Bronchial epithelial cell (primary cell): ENCODE results near the gene TNIP3. TPM values are rescaled to one million over a fixed set of nuclear protein-coding genes. Genes with fewer than 3 reads are reported as not detected.

Experiments
- DNase-seq: peaks from one replicate; pipeline ENCODE4 v3.0.0-alpha.2; 2010; ENCODE audit warnings: low read depth
- FAIRE-seq: peaks from 2 replicates; lab custom pipeline; 2011; peaks lifted over from hg19 to GRCh38; lab: Jason Lieb, UNC
- H3K27me3 ChIP-seq: 2 replicates; pipeline ENCODE4 v1.5.1; 2011; ENCODE audit warnings: low read length; ENCODE audit not compliant: control insufficient read depth, insufficient read depth
- H3K36me3 ChIP-seq: 2 replicates; pipeline ENCODE4 v1.5.1; 2011; ENCODE audit warnings: low read length; ENCODE audit not compliant: control insufficient read depth, insufficient read depth
- H3K4me3 ChIP-seq: 2 replicates; pipeline ENCODE4 v1.5.1; 2011; ENCODE audit warnings: mild to moderate bottlenecking, low read depth, low read length, control low read depth
- total RNA-seq: library from RNA; depleted of rRNA; stranded (reverse); fragments of >200 nt; gene quantifications from 2 replicates; pipeline ENCODE4 v1.2.1, GENCODE V29; 2014
- TF ChIP-seq, protein P1 (sequence below): IDR thresholded peaks from 2 replicates; pipeline ENCODE4 v1.5.1; 2011; ENCODE audit warnings: mild to moderate bottlenecking, moderate library complexity, low read length, control low read depth, inconsistent platforms; ENCODE audit not compliant: insufficient read depth, severe bottlenecking

The TNIP3 gene
- total RNA-seq, 1 donor from 2014 or later: not detected

DNA sequence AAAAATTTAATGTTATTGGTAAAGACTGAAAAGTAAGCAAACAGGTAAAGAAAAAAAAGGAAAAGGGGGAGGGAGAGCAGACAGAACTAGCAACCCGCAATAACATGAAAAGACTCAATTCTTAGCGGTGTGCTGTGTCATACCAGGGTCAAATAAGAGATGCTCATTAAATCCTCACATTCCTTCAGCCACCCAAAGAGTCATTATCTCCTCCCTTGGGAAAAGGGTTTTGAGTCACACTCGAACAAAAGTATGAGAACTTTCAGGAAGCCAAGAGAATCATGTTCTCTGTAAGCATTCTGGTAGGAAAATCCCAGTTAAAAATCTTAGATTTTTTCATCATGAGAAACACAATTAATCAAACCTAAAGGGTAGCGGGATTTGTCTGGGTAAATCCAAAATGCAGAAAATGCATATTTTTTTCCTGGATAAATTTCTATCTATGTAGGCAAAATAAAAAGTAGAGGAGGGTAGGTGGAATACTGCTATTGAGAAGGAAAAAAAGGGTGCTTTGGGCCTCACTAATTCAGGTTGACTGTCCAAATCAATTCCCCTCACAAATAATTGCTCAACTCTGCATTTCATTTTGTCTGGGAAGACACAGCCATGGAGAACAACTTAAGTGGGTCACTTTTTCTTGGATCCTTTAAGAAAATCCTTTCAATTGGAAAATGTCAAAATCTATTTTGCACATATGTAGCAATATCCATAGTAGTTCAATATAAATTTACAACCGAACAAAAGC, 23.2 kb downstream of the TNIP3 start:
- DNase-seq (no peak), FAIRE-seq (no peak)
- no peaks in the 10 kb centered on the region for H3K27me3 ChIP-seq
- H3K4me3 ChIP-seq: no peak overlapping the region
- no peaks in the 10 kb centered on the region for H3K36me3 ChIP-seq
- TF ChIP-seq, protein P1, sequence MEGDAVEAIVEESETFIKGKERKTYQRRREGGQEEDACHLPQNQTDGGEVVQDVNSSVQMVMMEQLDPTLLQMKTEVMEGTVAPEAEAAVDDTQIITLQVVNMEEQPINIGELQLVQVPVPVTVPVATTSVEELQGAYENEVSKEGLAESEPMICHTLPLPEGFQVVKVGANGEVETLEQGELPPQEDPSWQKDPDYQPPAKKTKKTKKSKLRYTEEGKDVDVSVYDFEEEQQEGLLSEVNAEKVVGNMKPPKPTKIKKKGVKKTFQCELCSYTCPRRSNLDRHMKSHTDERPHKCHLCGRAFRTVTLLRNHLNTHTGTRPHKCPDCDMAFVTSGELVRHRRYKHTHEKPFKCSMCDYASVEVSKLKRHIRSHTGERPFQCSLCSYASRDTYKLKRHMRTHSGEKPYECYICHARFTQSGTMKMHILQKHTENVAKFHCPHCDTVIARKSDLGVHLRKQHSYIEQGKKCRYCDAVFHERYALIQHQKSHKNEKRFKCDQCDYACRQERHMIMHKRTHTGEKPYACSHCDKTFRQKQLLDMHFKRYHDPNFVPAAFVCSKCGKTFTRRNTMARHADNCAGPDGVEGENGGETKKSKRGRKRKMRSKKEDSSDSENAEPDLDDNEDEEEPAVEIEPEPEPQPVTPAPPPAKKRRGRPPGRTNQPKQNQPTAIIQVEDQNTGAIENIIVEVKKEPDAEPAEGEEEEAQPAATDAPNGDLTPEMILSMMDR: no peak

DNA sequence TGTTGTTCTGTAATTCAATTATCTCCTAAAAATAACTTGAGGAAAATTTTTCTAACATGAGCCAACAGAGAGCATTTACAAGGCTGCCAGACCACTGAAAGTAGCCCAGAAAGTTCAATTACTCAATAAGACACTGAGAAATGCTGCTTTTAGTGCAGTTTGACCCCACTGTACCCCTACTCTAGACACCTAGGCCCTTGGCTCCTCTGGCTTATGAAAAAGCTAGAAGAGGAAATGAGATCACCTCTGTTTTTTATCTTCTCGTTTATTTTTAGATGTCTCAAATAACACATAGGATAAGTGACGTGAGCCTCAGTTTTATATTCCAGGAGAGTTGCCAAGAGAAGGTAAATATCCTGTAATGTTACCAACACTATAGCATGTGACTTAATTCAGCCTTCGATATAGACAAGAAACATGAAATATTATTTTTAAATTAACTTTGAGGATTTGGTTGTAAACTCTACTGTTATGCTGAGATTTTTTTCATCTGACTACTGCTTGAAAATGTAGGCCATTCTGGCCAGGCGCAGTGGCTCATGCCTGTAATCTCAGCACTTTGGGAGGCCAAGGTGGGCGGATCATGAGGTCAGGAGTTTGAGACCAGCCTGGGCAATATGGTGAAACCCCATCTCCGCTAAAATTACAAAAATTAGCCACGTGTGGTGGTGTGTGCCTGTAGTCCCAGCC, 24.4 kb downstream of the TNIP3 start:
- Histone ChIP-seq H3K27me3 (no peaks in the 10 kb centered on the region), H3K36me3 (no peaks in the 10 kb centered on the region), H3K4me3 (no peak overlapping the region)
- TF ChIP-seq, protein P1: no peak
- DNase-seq: peak; percentile 86
- no peak for FAIRE-seq

DNA sequence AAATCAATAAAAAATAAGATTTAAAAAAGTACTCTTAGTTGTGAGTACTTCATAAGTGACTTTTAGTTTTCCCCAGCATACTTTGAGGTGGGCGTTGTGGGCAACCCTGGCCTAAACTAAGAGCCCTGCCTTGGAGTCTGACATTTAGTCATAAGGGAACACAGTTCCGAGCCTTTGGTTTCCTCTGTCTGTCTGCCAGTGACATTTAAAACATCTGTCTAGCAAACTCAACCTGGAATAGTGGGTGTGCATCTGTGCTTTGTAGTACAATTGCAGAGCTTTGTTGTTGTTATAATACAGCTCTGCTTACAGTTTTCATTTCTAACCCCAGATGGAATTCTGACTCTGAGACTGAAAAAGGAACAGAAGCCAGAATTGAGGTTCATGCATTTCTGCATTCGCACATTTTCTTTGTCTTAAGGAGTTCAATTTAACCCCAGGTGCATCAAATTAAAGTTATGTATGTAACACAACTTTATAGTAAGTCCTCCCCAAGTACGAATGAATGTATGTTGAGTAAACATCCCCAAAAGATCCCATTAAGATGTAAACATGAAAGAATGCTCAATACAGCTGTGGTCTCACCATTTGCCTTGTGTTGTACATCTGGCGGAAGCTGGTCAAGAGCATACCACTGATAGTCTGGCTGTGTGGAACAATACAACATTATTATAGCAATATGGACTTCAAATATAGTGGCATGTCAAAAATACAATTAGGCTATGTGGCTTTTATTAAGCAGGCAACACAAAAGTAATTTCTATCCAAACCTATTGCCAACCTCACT, 25.9 kb downstream of the TNIP3 start:
- DNase-seq (no peak), FAIRE-seq (no peak)
- TF ChIP-seq, protein P1: no peak
- H3K36me3 ChIP-seq: no peaks in the 10 kb centered on the region
- H3K4me3 ChIP-seq: no peak overlapping the region
- no peaks in the 10 kb centered on the region for H3K27me3 ChIP-seq

DNA sequence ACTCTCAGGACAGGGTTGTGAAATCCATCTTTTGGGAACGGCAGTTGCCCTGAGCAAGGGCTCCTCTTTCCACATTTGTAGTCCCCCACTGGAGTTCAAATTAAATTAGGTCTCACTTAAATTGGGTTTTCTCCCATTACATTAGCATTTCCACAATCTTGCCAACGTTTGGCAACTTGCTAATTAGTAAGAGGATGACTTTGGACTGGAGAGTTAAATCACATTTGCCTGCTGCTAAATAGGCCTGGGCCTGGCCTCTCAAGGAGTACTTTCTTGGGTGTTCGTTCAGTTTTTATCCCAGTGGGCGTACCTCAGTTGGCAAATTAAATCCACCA, 33.8 kb downstream of the TNIP3 start:
- TF ChIP-seq, protein P1: no peak
- Histone ChIP-seq H3K4me3 (no peak overlapping the region), H3K36me3 (no peaks in the 10 kb centered on the region), H3K27me3 (no peaks in the 10 kb centered on the region)
- FAIRE-seq (no peak), DNase-seq (no peak)

DNA sequence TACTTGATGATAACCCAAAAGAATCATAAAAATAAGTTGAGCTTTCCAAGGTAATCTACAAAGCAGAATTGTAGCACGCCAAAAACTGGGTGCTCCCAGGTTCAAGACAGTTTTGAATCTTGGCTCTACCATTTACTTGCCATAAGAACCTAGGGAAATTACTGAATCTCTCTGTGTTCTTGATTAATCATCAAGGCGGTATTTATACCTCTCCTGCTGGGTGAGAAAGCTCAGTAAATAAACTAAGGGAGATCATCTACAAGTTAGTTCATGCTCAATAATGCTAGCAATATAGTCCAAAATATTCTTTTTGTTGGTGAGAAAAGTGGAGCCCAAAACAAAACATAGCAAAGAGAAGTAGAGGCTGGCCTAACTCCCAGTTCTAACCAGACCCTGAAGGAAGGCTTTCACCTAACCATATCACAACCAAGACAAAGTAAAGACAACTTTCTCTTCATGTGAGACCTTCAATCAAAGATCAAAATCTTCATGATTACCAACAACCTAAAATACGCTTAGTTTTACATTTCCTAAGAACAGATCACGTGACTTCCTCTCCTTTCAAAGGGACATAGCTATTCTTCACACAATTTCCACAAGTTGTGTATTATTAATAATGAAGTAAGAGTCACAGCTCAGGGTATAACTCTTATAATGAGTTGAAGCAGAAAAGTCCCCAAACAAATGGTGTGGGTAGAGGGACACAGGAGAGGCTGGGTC, 34.4 kb downstream of the TNIP3 start:
- TF ChIP-seq, protein P1: no peak
- H3K27me3 ChIP-seq: no peaks in the 10 kb centered on the region
- FAIRE-seq (no peak), DNase-seq (peak; percentile 80)
- no peak overlapping the region for H3K4me3 ChIP-seq
- H3K36me3 ChIP-seq: no peaks in the 10 kb centered on the region
